Ectodermal cell (in vitro differentiated cells): ENCODE results near the gene CBY2.
"Not testable (repeated sequence)": the region's sequence is repeated elsewhere in the genome, so short reads cannot be mapped to it uniquely, and the experiment has no call there.

Experiments used
- H3K27ac ChIP-seq: 2 replicates; pipeline ENCODE4 v1.7.0; 2013; ENCODE audit warnings: mild to moderate bottlenecking, low read depth, low read length; ENCODE audit not compliant: insufficient read depth, poor library complexity, severe bottlenecking
- H3K27me3 ChIP-seq: 2 replicates; pipeline ENCODE4 v1.7.0; 2013; ENCODE audit warnings: mild to moderate bottlenecking, low read length; ENCODE audit not compliant: insufficient read depth, control insufficient read depth, poor library complexity, severe bottlenecking
- H3K36me3 ChIP-seq: one replicate; pipeline ENCODE4 v1.7.0; 2013; ENCODE audit warnings: low read length; ENCODE audit not compliant: control insufficient read depth, insufficient read depth
- H3K4me1 ChIP-seq: one replicate; pipeline ENCODE4 v1.7.0; 2013; ENCODE audit warnings: low read length; ENCODE audit not compliant: control insufficient read depth, insufficient read depth
- H3K4me3 ChIP-seq: 2 replicates; pipeline ENCODE4 v1.7.0; 2013; ENCODE audit warnings: low read depth, low read length, control low read depth; ENCODE audit not compliant: insufficient read depth
- H3K9me3 ChIP-seq: 2 replicates; pipeline ENCODE4 v1.7.0; 2013; ENCODE audit warnings: mild to moderate bottlenecking, low read length, moderate library complexity; ENCODE audit not compliant: control insufficient read depth
- WGBS, 2 experiments: methylation state at CpG; one replicate each; pipeline ENCODE4 v1.1.7; 2013; ENCODE audit warnings: missing lambda C conversion rate in 2 of 2; 5-methylcytosine and 5-hydroxymethylcytosine counted together

The CBY2 gene

DNA sequence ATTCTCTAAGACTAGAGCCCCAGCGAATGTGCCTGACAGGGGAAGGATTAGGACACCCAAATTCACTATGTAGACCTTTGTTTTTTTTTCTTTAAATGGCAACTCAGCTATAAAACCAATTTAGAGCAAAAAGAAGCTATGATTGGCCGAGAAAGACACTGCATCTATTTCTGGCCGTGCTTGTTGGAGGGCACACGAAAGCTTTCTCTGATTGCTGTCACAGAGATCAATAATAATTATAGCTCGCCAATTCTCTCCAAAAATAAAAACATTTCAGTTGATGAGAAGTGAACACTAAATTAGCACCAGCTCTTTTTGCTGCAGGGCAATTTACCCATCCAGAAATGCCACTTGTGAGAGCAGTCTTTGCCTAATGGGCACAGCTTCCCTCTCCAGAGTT is 31.2 kb downstream of the CBY2 start:
- Histone ChIP-seq H3K4me3 (no peak overlapping the region), H3K4me1 (no peaks in the 10 kb centered on the region), H3K36me3 (no peaks in the 10 kb centered on the region), H3K27me3 (no peaks in the 10 kb centered on the region), H3K27ac (no peak overlapping the region), H3K9me3 (no peaks in the 10 kb centered on the region)
- WGBS, 2 experiments = 90 to 94% methylated on average over 5 of the region's 5 CpGs

DNA sequence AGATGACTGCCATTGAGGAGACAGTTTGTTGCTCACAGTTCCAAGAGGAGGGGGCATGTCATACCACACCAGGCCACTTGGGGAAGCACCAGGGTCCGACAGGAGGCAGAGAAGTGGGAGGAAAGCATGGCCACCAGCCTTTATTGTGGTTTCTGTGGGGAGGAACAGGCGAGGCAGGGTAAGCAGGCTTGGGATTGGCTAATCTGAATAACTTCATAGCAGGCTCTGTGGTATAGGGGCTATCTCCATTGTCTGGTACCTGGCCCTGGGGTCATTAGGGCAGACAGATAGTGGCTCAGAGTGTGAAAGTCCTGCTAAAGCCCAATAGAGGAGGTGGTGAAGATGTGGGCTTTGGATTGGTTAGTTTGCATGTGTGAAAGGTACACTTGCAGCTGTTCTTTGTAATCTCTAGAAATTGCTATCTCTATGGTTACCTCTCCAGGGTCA is 35.5 kb downstream of the CBY2 start:
- Histone ChIP-seq H3K4me1 (no peaks in the 10 kb centered on the region), H3K27ac (no peak overlapping the region), H3K27me3 (no peaks in the 10 kb centered on the region), H3K9me3 (no peaks in the 10 kb centered on the region), H3K36me3 (no peaks in the 10 kb centered on the region), H3K4me3 (no peak overlapping the region)
- WGBS, 2 experiments = 74 to 76% methylated on average over 2 of the region's 2 CpGs

DNA sequence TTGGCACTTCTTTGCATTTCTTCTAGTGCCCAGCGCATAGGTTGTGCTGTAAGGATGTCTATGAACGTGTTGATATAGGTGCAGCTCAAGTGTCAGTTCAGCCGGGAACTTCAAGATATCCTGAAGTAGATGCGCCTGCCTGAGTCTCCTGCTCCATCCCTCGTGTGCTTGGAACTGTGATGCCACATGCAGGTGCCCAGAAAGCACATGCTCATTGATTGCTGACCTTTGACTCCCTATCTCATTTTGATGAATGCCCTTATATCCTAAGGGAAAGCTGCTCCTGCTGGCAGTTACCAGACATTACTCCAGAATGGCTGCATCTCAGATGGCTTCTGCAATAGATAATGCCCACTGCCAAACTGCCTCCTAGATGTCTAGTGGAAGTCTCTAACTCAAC is 40.9 kb downstream of the CBY2 start:
- Histone ChIP-seq H3K27ac (no peak overlapping the region), H3K4me1 (no peaks in the 10 kb centered on the region), H3K27me3 (no peaks in the 10 kb centered on the region), H3K36me3 (no peaks in the 10 kb centered on the region), H3K9me3 (no peaks in the 10 kb centered on the region), H3K4me3 (no peak overlapping the region)
- WGBS, 2 experiments = 93 to 94% methylated on average over 5 of the region's 5 CpGs

DNA sequence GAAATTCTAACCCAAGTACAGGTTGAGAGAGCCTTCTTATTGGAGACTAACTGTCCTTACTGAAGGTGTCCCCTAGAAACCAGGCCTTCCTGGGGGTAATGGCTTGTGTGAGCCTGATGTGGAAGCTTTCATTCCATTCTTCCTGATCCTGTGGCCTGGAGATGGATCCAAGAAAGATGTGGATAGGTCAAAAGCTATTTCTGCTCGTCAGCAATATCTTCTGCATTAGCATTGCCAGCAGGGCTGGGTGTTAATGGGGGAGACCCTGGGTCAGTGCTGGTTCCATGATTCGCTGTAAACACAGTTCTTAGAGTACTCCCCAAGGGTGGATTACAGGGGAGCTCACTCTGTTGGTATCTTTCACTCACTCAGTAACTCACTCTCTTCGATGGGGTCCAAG is 42.9 kb downstream of the CBY2 start:
- H3K4me3 ChIP-seq = no peak overlapping the region
- no peaks in the 10 kb centered on the region for H3K36me3 ChIP-seq
- no peaks in the 10 kb centered on the region for H3K27me3 ChIP-seq
- H3K27ac ChIP-seq = no peak overlapping the region
- peaks cover 8% of the 10 kb centered on the region for H3K4me1 ChIP-seq
- no peaks in the 10 kb centered on the region for H3K9me3 ChIP-seq
- 91% methylated on average over 3 of the region's 3 CpGs for WGBS, 2 experiments

DNA sequence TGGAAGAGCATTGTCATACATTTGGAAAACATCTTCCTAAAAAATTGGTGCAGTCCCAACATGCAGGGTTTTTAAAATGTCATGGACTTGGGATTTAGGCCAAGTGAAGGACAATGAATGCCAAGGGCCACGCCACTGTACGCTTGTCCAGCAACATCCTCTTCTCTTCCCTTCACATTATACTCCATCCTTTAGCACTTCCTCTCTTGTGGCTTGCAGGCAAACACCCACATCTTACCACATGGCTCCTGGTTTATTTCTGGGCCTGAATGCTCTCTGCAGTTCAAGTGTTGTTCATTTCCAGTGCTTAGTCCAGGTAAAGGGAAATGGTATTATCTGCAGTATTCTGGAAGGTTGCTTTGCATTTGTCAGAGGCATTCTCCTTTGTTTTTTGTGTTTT is 45.0 kb downstream of the CBY2 start:
- H3K4me3 ChIP-seq = no peak overlapping the region
- no peak overlapping the region for H3K27ac ChIP-seq
- no peaks in the 10 kb centered on the region for H3K9me3 ChIP-seq
- no peaks in the 10 kb centered on the region for H3K27me3 ChIP-seq
- no peaks in the 10 kb centered on the region for H3K36me3 ChIP-seq
- 93 to 94% methylated on average over 2 of the region's 2 CpGs for WGBS, 2 experiments
- peaks cover 8% of the 10 kb centered on the region for H3K4me1 ChIP-seq

DNA sequence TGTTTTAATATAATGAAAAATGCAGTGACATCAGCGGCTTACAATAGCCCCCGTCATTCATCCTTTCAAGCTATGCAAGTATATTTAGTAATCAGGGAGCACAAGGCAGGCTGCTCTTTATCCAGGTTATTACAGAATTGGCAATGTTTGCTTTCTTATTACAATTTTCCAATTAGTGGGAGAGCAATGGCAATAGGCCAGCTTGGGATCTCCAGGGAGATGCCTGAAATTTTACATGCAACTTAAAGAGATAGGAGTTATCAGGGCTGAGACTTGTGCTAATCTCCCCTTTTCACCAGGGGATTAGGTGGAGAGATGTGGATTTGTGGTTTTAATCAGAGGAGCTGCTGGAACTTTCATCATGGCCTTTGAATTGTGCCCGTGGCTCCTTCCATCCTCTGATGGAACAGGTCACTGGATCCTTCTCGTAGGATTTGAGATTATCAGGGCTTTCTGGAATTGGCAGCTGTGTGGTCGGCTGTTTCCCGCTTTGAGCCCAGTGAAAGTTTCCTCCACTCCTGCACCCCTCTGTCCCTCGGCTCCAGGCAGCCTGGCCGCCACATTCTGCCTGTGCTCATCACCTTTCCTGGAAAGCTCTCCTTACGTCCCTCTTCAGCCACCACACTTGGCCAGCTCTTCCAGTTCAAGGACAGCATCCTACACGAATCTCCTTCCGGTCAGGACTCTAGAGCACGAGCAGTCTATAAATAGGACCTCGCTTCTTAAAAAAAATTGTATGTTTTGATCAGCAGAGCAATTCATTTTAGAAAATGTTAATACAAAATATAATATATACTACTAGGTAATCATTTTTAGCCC is 47.0 kb downstream of the CBY2 start:
- H3K36me3 ChIP-seq = no peaks in the 10 kb centered on the region
- no peak overlapping the region for H3K4me3 ChIP-seq
- WGBS, 2 experiments = 79% methylated on average over 12 to 13 of the region's 13 CpGs
- no peaks in the 10 kb centered on the region for H3K27me3 ChIP-seq
- H3K27ac ChIP-seq = no peak overlapping the region
- peaks cover 8% of the 10 kb centered on the region for H3K4me1 ChIP-seq
- no peaks in the 10 kb centered on the region for H3K9me3 ChIP-seq

DNA sequence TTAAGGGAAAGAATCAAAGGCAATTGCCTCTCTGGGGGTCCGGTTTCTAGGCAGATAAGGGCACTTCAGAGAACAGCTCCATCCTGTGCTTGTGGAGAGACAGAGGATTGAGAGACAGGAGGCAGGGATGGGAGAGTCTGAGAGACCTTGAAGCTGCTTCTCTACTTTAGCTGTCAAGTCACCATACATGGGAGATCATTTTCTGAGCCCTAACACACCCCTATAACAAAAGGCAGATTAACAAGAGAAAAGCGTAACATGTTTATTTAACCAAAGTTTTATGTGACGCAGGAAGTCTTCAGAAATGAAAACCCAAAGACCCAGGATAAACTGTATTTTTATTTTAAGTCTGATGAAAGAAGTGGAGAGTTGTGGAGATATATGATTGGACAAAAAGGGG is 48.4 kb downstream of the CBY2 start:
- no peaks in the 10 kb centered on the region for H3K27me3 ChIP-seq
- WGBS, 2 experiments = 94 to 95% methylated on average over 3 of the region's 3 CpGs
- H3K9me3 ChIP-seq = no peaks in the 10 kb centered on the region
- H3K4me3 ChIP-seq = no peak overlapping the region
- H3K4me1 ChIP-seq = peaks cover 8% of the 10 kb centered on the region
- H3K36me3 ChIP-seq = no peaks in the 10 kb centered on the region
- no peak overlapping the region for H3K27ac ChIP-seq

DNA sequence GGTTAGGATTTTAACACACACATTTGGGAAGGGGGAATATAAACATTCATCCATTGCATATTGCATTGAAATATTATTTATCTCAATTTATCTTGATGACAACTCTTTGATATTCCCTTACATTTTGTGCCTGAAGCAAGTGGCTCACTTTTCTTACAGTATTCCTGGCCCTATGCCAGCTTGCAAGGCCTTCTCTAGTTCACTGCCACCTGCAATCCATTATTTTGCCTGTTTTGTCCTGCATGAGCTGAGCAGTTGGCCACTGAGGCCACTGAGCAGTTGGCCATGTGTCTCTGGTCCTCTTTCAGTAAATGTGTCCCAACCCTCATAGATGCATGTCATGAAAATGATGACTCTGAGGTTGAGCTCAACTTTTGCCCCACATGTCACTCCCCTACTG is 49.8 kb downstream of the CBY2 start:
- no peaks in the 10 kb centered on the region for H3K27me3 ChIP-seq
- no peak overlapping the region for H3K27ac ChIP-seq
- H3K4me1 ChIP-seq = peaks cover 8% of the 10 kb centered on the region
- no peak overlapping the region for H3K4me3 ChIP-seq
- no peaks in the 10 kb centered on the region for H3K9me3 ChIP-seq
- no peaks in the 10 kb centered on the region for H3K36me3 ChIP-seq

DNA sequence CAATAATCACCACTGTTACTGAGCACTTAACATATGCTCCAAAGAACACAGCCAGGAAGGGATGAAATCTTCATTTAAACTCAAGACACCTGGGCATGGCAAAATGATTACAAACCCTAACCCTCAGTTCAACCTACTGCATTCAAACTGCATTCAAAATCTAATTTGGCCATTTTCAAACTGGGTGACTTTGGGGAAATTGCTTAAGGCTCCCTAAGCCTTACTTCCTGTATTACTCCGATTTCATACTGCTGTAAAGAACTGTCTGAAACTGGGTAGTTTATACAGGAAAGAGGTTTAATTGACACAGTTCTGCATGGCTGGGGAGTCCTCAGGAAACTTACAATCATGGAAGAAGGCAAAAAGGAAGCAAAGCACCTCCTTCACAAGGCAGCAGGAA is 50.4 kb downstream of the CBY2 start:
- Histone ChIP-seq H3K27me3 (no peaks in the 10 kb centered on the region), H3K27ac (no peak overlapping the region), H3K4me1 (peaks cover 8% of the 10 kb centered on the region), H3K4me3 (no peak overlapping the region), H3K9me3 (no peaks in the 10 kb centered on the region), H3K36me3 (no peaks in the 10 kb centered on the region)
- WGBS, 2 experiments = 96 to 100% methylated on average over 1 of the region's 1 CpG

DNA sequence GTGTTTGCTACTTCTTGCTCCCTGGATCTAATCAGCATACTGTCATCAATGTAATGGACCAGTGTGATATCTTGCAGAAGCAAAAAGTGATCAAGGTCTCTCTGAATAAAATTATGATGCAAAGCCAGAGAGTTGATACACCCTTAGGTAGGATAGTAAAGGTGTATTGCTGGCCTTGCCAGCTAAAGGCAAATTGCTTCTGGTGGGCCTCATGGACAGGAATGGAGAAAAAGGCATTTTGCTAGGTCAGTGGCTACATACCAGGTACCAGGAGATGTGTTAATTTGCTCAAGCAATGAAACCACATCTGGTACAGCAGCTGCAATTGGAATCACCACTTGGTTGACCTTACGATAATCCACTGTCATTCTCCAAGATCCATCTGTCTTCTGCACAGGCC is 54.4 kb downstream of the CBY2 start:
- WGBS, 2 experiments = 100% methylated on average over 1 of the region's 1 CpG
- H3K36me3 ChIP-seq, H3K4me1 ChIP-seq, H3K27me3 ChIP-seq, H3K27ac ChIP-seq, H3K4me3 ChIP-seq, H3K9me3 ChIP-seq: not testable (repeated sequence)

DNA sequence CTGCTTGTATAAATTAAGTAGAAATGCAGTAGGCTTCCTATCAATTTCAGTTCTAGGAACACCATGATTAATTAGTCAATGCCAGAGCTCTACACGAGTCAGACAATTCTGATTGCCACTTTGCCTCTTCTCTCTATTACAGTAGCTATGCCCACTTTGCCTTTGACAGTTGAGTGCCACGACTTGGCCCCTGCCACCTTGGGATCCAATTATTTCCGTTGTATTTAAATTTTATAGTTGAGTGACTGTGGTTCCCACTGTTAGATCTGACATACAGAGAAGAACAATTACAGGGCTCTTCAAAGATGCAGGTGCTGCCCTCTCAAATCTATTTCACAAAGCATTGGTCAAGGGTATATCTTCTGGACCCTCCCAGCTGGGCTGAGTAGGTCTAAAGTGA is 55.5 kb downstream of the CBY2 start:
- H3K27me3 ChIP-seq, H3K4me3 ChIP-seq, H3K27ac ChIP-seq, H3K9me3 ChIP-seq, H3K36me3 ChIP-seq, H3K4me1 ChIP-seq: not testable (repeated sequence)
- 78 to 88% methylated on average over 3 of the region's 3 CpGs for WGBS, 2 experiments
